Large intestine (tissue), 12 donors: ENCODE results near the gene CNKSR3. TPM values are rescaled to one million over a fixed set of nuclear protein-coding genes. Genes with fewer than 3 reads are reported as not detected.

Source experiments
- DNase-seq, 2 donors: peaks; one replicate each; pipeline versions ENCODE4 v3.0.0 to v3.0.0-alpha.2; 2013
- H3K27ac ChIP-seq: one replicate; pipeline ENCODE4 v1.5.1; 2013; ENCODE audit warnings: low read length
- H3K27me3 ChIP-seq: 2 replicates; pipeline ENCODE4 v1.6.1; 2013; ENCODE audit warnings: low read length; ENCODE audit not compliant: control insufficient read depth, insufficient read depth
- H3K36me3 ChIP-seq: 2 replicates; pipeline ENCODE4 v1.6.1; 2013; ENCODE audit warnings: low read length; ENCODE audit not compliant: control insufficient read depth, insufficient read depth
- H3K4me1 ChIP-seq: one replicate; pipeline ENCODE4 v1.6.1; 2013; ENCODE audit warnings: low read length; ENCODE audit not compliant: control insufficient read depth, insufficient read depth
- H3K4me3 ChIP-seq: one replicate; pipeline ENCODE4 v1.5.1; 2013; ENCODE audit warnings: low read length
- H3K9me3 ChIP-seq: one replicate; pipeline ENCODE4 v1.6.1; 2013; ENCODE audit warnings: mild to moderate bottlenecking, low read depth, low read length, moderate library complexity; ENCODE audit not compliant: control insufficient read depth
- whole genome bisulfite sequencing: methylation state at CpG from one replicate; pipeline ENCODE4 v1.1.5; 2013; ENCODE audit warnings: low lambda C conversion rate; ENCODE audit not compliant: insufficient coverage; 5-methylcytosine and 5-hydroxymethylcytosine counted together
- long read RNA-seq, 11 donors: transcript quantifications; one replicate each; lab custom pipeline, GENCODE V29; 2026
- polyA plus RNA-seq: library from polyadenylated mRNA; unstranded; fragments of 120-200 nt; gene quantifications from one replicate; pipeline ENCODE4 v1.2.1, GENCODE V29; 2013

The CNKSR3 gene
- 25.8 TPM for polyA plus RNA-seq
- long read RNA-seq, donor 1, full-length matches to known transcripts = 2 of 2 reads
- long read RNA-seq, donor 1, partial matches to known transcripts = 0 of 2 reads
- long read RNA-seq, donor 1, other reads (novel, unspliced or antisense) = 0 of 2 reads
- long read RNA-seq, donor 2, full-length matches to known transcripts = 5 of 5 reads
- long read RNA-seq, donor 2, partial matches to known transcripts = 0 of 5 reads
- long read RNA-seq, donor 2, other reads (novel, unspliced or antisense) = 0 of 5 reads
- long read RNA-seq, donor 3, full-length matches to known transcripts = 3 of 3 reads
- long read RNA-seq, donor 3, partial matches to known transcripts = 0 of 3 reads
- long read RNA-seq, donor 3, other reads (novel, unspliced or antisense) = 0 of 3 reads
- long read RNA-seq, donor 4 = 0 reads
- long read RNA-seq, donor 5, full-length matches to known transcripts = 6 of 20 reads
- long read RNA-seq, donor 5, partial matches to known transcripts = 14 of 20 reads
- long read RNA-seq, donor 5, other reads (novel, unspliced or antisense) = 0 of 20 reads
- long read RNA-seq, donor 6, full-length matches to known transcripts = 6 of 6 reads
- long read RNA-seq, donor 6, partial matches to known transcripts = 0 of 6 reads
- long read RNA-seq, donor 6, other reads (novel, unspliced or antisense) = 0 of 6 reads
- long read RNA-seq, donor 7 = 0 reads
- long read RNA-seq, donor 8, full-length matches to known transcripts = 4 of 4 reads
- long read RNA-seq, donor 8, partial matches to known transcripts = 0 of 4 reads
- long read RNA-seq, donor 8, other reads (novel, unspliced or antisense) = 0 of 4 reads
- long read RNA-seq, donor 9, full-length matches to known transcripts = 5 of 5 reads
- long read RNA-seq, donor 9, partial matches to known transcripts = 0 of 5 reads
- long read RNA-seq, donor 9, other reads (novel, unspliced or antisense) = 0 of 5 reads
- long read RNA-seq, donor 10, full-length matches to known transcripts = 2 of 2 reads
- long read RNA-seq, donor 10, partial matches to known transcripts = 0 of 2 reads
- long read RNA-seq, donor 10, other reads (novel, unspliced or antisense) = 0 of 2 reads
- long read RNA-seq, donor 11, full-length matches to known transcripts = 2 of 2 reads
- long read RNA-seq, donor 11, partial matches to known transcripts = 0 of 2 reads
- long read RNA-seq, donor 11, other reads (novel, unspliced or antisense) = 0 of 2 reads

DNA sequence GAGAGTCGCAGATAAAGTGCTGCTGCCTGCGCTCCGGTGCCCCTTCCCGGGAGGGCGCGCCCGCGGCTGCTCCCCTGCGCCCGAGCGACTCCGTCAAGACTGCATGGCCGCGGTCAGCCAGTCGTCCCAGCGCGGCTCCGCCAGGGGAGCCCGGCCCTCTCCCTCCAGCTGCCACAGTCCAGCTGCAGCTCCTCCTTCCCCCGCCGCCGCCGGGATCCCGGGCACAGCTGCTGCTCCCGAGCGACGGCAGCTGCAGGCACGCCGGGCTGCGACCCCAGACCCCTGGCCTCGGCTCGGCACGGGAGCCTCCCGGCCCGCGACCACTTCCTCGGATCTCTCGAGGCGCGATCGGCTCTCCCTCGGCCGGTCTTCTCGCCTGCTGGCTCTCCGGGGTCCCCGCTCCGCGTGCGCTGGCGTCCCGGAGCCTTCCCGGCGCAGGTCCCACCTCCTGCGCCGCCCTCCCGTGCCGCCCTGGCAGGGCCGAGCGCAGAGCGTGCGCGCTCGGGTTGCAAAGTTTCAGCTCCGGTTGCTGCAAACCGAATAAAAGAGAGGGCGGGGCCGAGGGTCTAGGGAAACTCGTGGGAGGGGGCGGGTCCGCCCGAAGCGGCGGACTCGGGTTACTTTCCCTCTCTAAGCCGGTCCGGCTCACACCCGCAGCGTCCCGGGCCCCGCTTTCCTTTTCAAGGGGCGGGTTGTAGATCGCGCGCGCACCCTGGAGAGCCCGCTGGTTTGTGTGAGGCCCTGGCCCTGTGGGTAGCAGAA lies at the start of gene CNKSR3:
Gene CNKSR3 (minus strand): TSS at position 542 of the 762 bp plus-strand sequence. CDS start 571 bp downstream, outside the sequence.
- Histone ChIP-seq H3K27ac (peak within 1 kb of the TSS; percentile 84), H3K9me3 (no peaks in the 10 kb centered on the region), H3K36me3 (peaks cover 6% of the 10 kb centered on the region), H3K4me3 (peak within 1 kb of the TSS; percentile 91), H3K27me3 (no peaks in the 10 kb centered on the region), H3K4me1 (peaks cover 52% of the 10 kb centered on the region)
- no CpG with 5 or more reads among the region's 86 CpGs for WGBS
- peak; percentile 86 to 92 for DNase-seq

GRCh38 chr6:154558984-154559383 lies 48.5 kb upstream of the CNKSR3 start:
- Histone ChIP-seq H3K4me3 (no peak overlapping the region), H3K4me1 (peaks cover 13% of the 10 kb centered on the region), H3K27ac (no peak overlapping the region), H3K36me3 (no peaks in the 10 kb centered on the region), H3K9me3 (no peaks in the 10 kb centered on the region), H3K27me3 (no peaks in the 10 kb centered on the region)
- DNase-seq = no peak
- no CpG with 5 or more reads among the region's 5 CpGs for WGBS

DNA sequence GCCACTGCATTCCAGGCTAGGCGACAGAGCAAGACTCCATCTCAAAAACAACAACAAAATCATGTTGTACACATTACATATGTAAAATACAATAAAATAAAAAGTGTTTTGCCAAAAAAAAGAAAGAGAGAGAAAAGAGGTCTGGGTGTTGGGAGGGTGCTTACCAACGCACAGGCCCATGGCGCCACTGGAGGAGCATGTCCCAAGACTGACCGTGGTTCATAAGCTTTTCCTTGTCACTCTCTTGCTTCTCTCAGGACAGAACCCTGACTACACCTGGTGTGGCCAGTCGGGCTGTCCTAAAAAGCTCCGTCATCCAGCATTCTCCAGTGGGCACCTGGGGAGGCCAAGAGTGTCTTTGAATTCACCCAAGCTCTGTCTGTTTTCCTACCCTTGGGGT lies 48.0 kb upstream of the CNKSR3 start:
- Histone ChIP-seq H3K27ac (no peak overlapping the region), H3K27me3 (no peaks in the 10 kb centered on the region), H3K36me3 (no peaks in the 10 kb centered on the region), H3K9me3 (no peaks in the 10 kb centered on the region), H3K4me3 (no peak overlapping the region), H3K4me1 (peaks cover 15% of the 10 kb centered on the region)
- DNase-seq = no peak
- no CpG with 5 or more reads among the region's 6 CpGs for WGBS

DNA sequence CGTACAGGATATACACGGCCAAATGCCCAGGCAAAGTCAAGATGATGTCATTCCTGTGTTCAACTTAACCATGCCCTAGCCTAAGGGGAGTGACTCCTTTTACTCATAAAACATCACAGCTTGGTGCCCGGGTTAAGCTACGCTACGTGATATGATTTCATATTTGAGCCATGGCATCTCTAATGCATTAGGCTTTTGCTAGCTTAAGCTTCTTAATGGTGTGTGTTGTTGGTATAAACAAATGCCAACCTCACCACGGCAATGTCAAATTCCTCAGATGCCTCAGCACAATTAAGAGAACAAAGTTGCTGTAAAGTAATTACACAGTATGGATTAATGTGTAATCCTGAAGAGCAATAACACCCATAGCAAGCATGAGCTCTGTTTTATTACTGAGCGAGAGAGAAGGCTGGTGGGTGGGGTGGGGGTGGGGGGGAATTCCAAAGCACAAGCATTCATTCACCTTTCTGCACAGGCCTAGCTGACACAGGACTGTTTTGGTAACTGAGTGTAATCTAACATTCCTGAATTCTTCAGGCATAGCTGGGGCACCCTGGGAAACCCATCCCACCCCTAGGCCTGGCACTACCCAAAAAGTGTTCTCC lies 44.7 kb upstream of the CNKSR3 start:
- peak overlapping the region; percentile 82 for H3K27ac ChIP-seq

DNA sequence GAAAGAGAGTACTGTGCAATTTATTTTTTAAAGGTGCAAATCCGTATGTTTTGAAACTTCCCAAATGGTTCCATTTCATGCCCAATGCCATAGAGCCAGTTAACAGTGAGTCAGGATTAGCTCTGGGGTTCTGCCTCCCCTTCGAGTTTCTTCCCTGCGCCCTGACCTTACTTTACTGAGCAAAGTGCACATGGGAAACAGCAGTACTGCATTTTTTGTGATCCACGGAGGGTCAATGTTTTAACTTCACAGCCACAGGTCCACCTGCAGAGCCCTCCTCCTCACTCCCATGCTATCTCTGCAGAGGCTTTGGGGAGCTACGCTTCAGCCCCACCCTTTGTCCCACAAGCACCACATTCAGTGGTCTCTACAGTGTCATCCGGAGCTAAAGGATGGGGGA lies 44.0 kb upstream of the CNKSR3 start:
- Histone ChIP-seq H3K9me3 (no peaks in the 10 kb centered on the region), H3K4me1 (peaks cover 18% of the 10 kb centered on the region), H3K36me3 (no peaks in the 10 kb centered on the region), H3K4me3 (no peak overlapping the region), H3K27ac (peak overlapping the region; percentile 73), H3K27me3 (no peaks in the 10 kb centered on the region)
- DNase-seq = peak in 1 of 2 donors; percentile 65
- WGBS = 33% methylated on average over 1 of the region's 6 CpGs

More for the DNA sequence above, 44.7 kb upstream of the CNKSR3 start:
- H3K4me3 ChIP-seq = no peak overlapping the region
- H3K36me3 ChIP-seq = no peaks in the 10 kb centered on the region
- no CpG with 5 or more reads among the region's 7 CpGs for WGBS
- H3K27me3 ChIP-seq = no peaks in the 10 kb centered on the region
- peaks cover 18% of the 10 kb centered on the region for H3K4me1 ChIP-seq
- H3K9me3 ChIP-seq = no peaks in the 10 kb centered on the region
- peak; percentile 73 to 93 for DNase-seq

DNA sequence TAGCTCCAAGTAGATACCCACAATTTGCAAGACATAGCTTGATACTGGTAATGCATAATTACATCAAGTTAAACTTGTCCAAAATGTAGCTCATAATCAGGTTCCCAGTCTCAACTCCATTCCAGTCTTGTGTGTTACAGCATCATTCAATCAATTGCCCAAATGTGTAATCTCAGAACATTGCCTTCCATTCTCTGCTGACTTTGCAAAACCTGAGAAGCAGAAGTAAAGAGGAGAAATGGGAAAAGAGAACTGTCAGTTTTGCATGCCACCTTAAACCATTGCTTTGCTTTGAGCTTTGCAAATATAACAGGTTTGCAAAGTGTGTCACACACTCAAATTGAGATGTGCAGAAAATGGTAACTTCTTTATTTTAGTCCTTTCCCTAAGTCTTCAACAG lies 40.3 kb upstream of the CNKSR3 start:
- Histone ChIP-seq H3K9me3 (no peaks in the 10 kb centered on the region), H3K27me3 (no peaks in the 10 kb centered on the region), H3K4me1 (peaks cover 27% of the 10 kb centered on the region), H3K36me3 (no peaks in the 10 kb centered on the region), H3K4me3 (no peak overlapping the region), H3K27ac (no peak overlapping the region)
- no peak for DNase-seq

- H3K4me3 ChIP-seq = no peak overlapping the region
- peaks cover 17% of the 10 kb centered on the region for H3K4me1 ChIP-seq
- no peaks in the 10 kb centered on the region for H3K9me3 ChIP-seq
- no peaks in the 10 kb centered on the region for H3K27me3 ChIP-seq
- H3K36me3 ChIP-seq = no peaks in the 10 kb centered on the region
- no peak for DNase-seq
- no CpG with 5 or more reads among the region's 6 CpGs for WGBS
- no peak overlapping the region for H3K27ac ChIP-seq
These were observed 38.7 kb upstream of the CNKSR3 start for GRCh38 chr6:154549179-154549578.

DNA sequence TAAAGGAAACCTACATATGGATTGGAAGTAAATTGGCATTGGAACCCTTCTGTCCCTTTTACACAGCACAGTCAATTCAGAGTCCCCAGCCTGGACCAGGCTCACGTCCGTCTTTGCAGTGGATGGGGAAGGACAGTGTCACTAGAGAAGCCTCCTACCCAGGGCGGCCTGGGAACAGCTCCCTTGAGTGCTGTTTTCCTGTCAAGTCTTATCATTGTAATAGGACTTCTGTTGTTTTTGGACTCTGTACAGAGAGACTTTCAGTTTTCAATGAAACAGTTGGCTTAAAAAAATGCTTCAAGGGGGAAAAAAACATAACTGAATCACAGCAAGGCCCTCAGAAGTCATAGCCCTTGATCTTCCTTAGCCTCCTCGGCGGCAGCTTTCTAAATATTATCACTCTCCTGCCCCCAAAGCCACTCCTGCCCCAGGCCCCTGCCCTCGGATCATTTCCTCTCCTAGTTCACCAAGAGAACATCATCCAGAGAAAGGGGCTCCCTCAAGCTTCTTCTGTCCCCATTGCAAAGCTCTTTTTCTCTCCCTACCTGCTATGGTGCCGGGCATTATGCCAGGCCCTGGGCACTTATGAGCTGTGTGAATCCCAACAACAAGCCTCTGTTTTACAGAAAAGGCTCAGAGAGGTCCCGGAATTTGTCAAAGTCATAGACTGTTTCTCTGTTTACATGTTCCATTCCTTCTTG lies 37.8 kb upstream of the CNKSR3 start:
- Histone ChIP-seq H3K4me3 (no peak overlapping the region), H3K9me3 (no peaks in the 10 kb centered on the region), H3K36me3 (no peaks in the 10 kb centered on the region), H3K4me1 (peaks cover 13% of the 10 kb centered on the region), H3K27me3 (no peaks in the 10 kb centered on the region), H3K27ac (peak overlapping the region; percentile 59)
- peak in 1 of 2 donors; percentile 71 for DNase-seq
- 88% methylated on average over 1 of the region's 8 CpGs for whole genome bisulfite sequencing

- no peaks in the 10 kb centered on the region for H3K9me3 ChIP-seq
- 81% methylated on average over 4 of the region's 5 CpGs for WGBS
- peaks cover 14% of the 10 kb centered on the region for H3K4me1 ChIP-seq
- no peak overlapping the region for H3K4me3 ChIP-seq
- no peak overlapping the region for H3K27ac ChIP-seq
- no peaks in the 10 kb centered on the region for H3K36me3 ChIP-seq
- no peak for DNase-seq
- H3K27me3 ChIP-seq = no peaks in the 10 kb centered on the region
These were observed 33.1 kb upstream of the CNKSR3 start for GRCh38 chr6:154543628-154544027.
